Panc1 (cell line): ENCODE results near the gene MYBBP1A. TPM values are rescaled to one million over a fixed set of nuclear protein-coding genes. Genes with fewer than 3 reads are reported as not detected.

Experiments used
- ATAC-seq: fragments of 200-7000 bp; cut with Tn5 transposase; 2 replicates; pipeline ENCODE4 v1.9.1; 2020; ENCODE audit warnings: mild to moderate bottlenecking, moderate library complexity
- BruUV-seq: library from RNA; stranded (reverse); fragments of 400-500 nt; replicated peaks from 2 replicates; lab custom pipeline; 2021; lab: Mats Ljungman, UMichigan
- CTCF ChIA-PET: fragments of 300-600 bp; sonication (Branson Sonifier 250); formaldehyde crosslinking; loops from one replicate; lab custom pipeline; 2022; ENCODE audit warnings: antibody characterized with exemption; lab: Charles Lee
- POLR2A ChIA-PET: fragments of 300-600 bp; sonication (Branson Sonifier 250); formaldehyde crosslinking; loops from one replicate; lab custom pipeline; 2022; ENCODE audit warnings: antibody characterized with exemption; lab: Charles Lee
- DNase-seq: peaks from one replicate; pipeline ENCODE4 v3.0.0-alpha.2; 2010; ENCODE audit warnings: low read depth, low spot score
- H3K27ac ChIP-seq: 2 replicates; pipeline ENCODE4 v1.5.1; 2011; ENCODE audit warnings: mild to moderate bottlenecking, low read length, inconsistent platforms
- H3K27me3 ChIP-seq: fragments of 200-500 bp; sonication (Bioruptor generic); 2 replicates; pipeline ENCODE4 v1.6.0; 2014; ENCODE audit warnings: low read length, inconsistent platforms; ENCODE audit not compliant: control insufficient read depth, insufficient read depth
- H3K36me3 ChIP-seq: fragments of 200-500 bp; sonication (Bioruptor generic); 2 replicates; pipeline ENCODE4 v1.5.1; 2014; ENCODE audit warnings: inconsistent platforms, mild to moderate bottlenecking, low read length, moderate library complexity; ENCODE audit not compliant: control insufficient read depth, insufficient read depth
- H3K4me1 ChIP-seq: 2 replicates; pipeline ENCODE4 v1.5.1; 2011; ENCODE audit warnings: inconsistent platforms, mild to moderate bottlenecking, low read length, moderate library complexity; ENCODE audit not compliant: control insufficient read depth, insufficient read depth
- H3K4me3 ChIP-seq, 2 experiments: 2 replicates each; pipeline ENCODE4 v1.5.1; 2011 to 2012; ENCODE audit warnings: low read depth in 2 of 2, low read length in 2 of 2, mild to moderate bottlenecking in 2 of 2, inconsistent platforms in 1 of 2, moderate library complexity in 1 of 2
- H3K9me3 ChIP-seq: fragments of 200-500 bp; sonication (Bioruptor generic); 2 replicates; pipeline ENCODE4 v1.5.1; 2014; ENCODE audit warnings: low read depth, mild to moderate bottlenecking, inconsistent platforms, low read length, moderate library complexity; ENCODE audit not compliant: control insufficient read depth, insufficient read depth
- CTCF ChIP-seq: fragments of 450-650 bp; IDR thresholded peaks from 2 replicates; pipeline ENCODE4 v1.5.1; 2017; ENCODE audit warnings: mild to moderate bottlenecking
- POLR2AphosphoS5 ChIP-seq: IDR thresholded peaks from 2 replicates; pipeline ENCODE4 v1.6.1; 2012; ENCODE audit warnings: mild to moderate bottlenecking, low read depth, low read length, moderate library complexity
- REST ChIP-seq, 2 experiments: IDR thresholded peaks; 2 replicates each; pipeline ENCODE4 v1.6.1; 2011 to 2012; ENCODE audit warnings: low read depth in 2 of 2, control low read depth in 1 of 2, low read length in 1 of 2, mild to moderate bottlenecking in 1 of 2, moderate library complexity in 1 of 2; ENCODE audit not compliant: insufficient read depth in 1 of 2
- SIN3A ChIP-seq: IDR thresholded peaks from 2 replicates; pipeline ENCODE4 v1.6.1; 2012; ENCODE audit warnings: low read depth, mild to moderate bottlenecking, low read length, moderate library complexity, borderline replicate concordance; ENCODE audit not compliant: insufficient read depth
- TCF7L2 ChIP-seq: IDR thresholded peaks from 2 replicates; pipeline ENCODE4 v1.6.1; 2011; ENCODE audit warnings: mild to moderate bottlenecking, low read depth, low read length, inconsistent platforms
- in situ Hi-C: cut with HindIII; loops from 2 replicates; pipeline ENCODE4 v1.10.0; 2016; ENCODE audit warnings: low sequenced_read_pairs, low pct_unique_long_range_greater_than_20kb
- intact Hi-C: fragments of 100-400 bp; cut with micrococcal nuclease; formaldehyde crosslinking; loops from one replicate; pipeline ENCODE4 v1.10.0; 2022; ENCODE audit not compliant: unreplicated experiment
- total RNA-seq: library from RNA; stranded (reverse); gene quantifications from one replicate; pipeline ENCODE4 v1.2.1, GENCODE V29; 2021; ENCODE audit not compliant: unreplicated experiment

Gene MYBBP1A
- total RNA-seq, 1 experiment from 2014 or later: 95.6 TPM

GRCh38 chr17:4527566-4528125, 27.5 kb downstream of the MYBBP1A start:
- no TSS peak for BruUV-seq

GRCh38 chr17:4527134-4527533, 28.1 kb downstream of the MYBBP1A start:
- Histone ChIP-seq H3K4me1 (no peaks in the 10 kb centered on the region), H3K36me3 (no peaks in the 10 kb centered on the region), H3K4me3 (no peak overlapping the region), H3K9me3 (no peaks in the 10 kb centered on the region), H3K27me3 (no peaks in the 10 kb centered on the region), H3K27ac (no peak overlapping the region)
- in situ Hi-C loops (no loop called here), intact Hi-C loops (no loop called here)
- TF ChIP-seq SIN3A (no peak), CTCF (no peak), TCF7L2 (no peak), REST (IDR thresholded peaks at IDR 0.05; ENCODE audit: insufficient read depth in 1 of 2, low read depth in 2 of 2, low read length in 1 of 2) (no peak), POLR2AphosphoS5 (no peak)
- ChIA-PET POLR2A (no interaction called here), CTCF (no interaction called here)
- BruUV-seq: no TSS peak
- ATAC-seq: no peak
- DNase-seq: no peak

More at GRCh38 chr17:4527566-4528125, 27.5 kb downstream of the MYBBP1A start:
- CTCF ChIA-PET: no interaction called here
- Histone ChIP-seq H3K27me3 (no peaks in the 10 kb centered on the region), H3K27ac (no peak overlapping the region), H3K4me3 (no peak overlapping the region), H3K9me3 (no peaks in the 10 kb centered on the region), H3K4me1 (no peaks in the 10 kb centered on the region), H3K36me3 (no peaks in the 10 kb centered on the region)
- no peak for ATAC-seq
- POLR2A ChIA-PET: no interaction called here
- DNase-seq: no peak
- TF ChIP-seq CTCF (no peak), SIN3A (no peak), POLR2AphosphoS5 (no peak), REST (IDR thresholded peaks at IDR 0.05; ENCODE audit: insufficient read depth in 1 of 2, low read depth in 2 of 2, low read length in 1 of 2) (no peak), TCF7L2 (no peak)
- in situ Hi-C loops: no loop called here
- intact Hi-C loops: no loop called here
